GM12878 (cell line): Measurements from ENCODE around the gene BTBD19. TPM values are rescaled to one million over a fixed set of nuclear protein-coding genes. Genes with fewer than 3 reads are reported as not detected.

Experiments
- ATAC-seq: fragments of 200-7000 bp; cut with Tn5 transposase; 3 replicates; pipeline ENCODE4 v1.9.1; 2020; ENCODE audit warnings: mild to moderate bottlenecking, moderate library complexity
- BruUV-seq: library from RNA; stranded (reverse); fragments of 400-500 nt; replicated peaks from 2 replicates; lab custom pipeline; 2021; lab: Mats Ljungman, UMichigan
- CTCF ChIA-PET: fragments of 300-600 bp; sonication (Branson Sonifier 250); formaldehyde crosslinking; extraction: SDS; loops from one replicate; lab custom pipeline; 2021; ENCODE audit warnings: inconsistent platforms; lab: Yijun Ruan, JAX
- POLR2A ChIA-PET: fragments of 350-600 bp; formaldehyde crosslinking; extraction: SDS; loops from one replicate; lab custom pipeline; 2021; ENCODE audit warnings: inconsistent platforms; lab: Charles Lee
- RAD21 ChIA-PET: fragments of 300-600 bp; sonication (Branson Sonifier 250); formaldehyde crosslinking; loops from one replicate; lab custom pipeline; 2023; ENCODE audit warnings: antibody characterized with exemption; ENCODE audit not compliant: unreplicated experiment; lab: Charles Lee
- SMC1A ChIA-PET: fragments of 300-600 bp; sonication (Branson Sonifier 250); formaldehyde crosslinking; loops from one replicate; lab custom pipeline; 2023; ENCODE audit not compliant: unreplicated experiment, uncharacterized antibody; lab: Charles Lee
- DNase-seq: peaks from one replicate; pipeline ENCODE4 v3.0.0-alpha.2; 2011; ENCODE audit warnings: low read depth, low spot score
- FAIRE-seq: peaks from 3 replicates; lab custom pipeline; 2011; peaks lifted over from hg19 to GRCh38; lab: Jason Lieb, UNC
- H2AFZ ChIP-seq: 2 replicates; pipeline ENCODE4 v1.6.0; 2011; ENCODE audit warnings: low read depth, low read length, control low read depth; ENCODE audit not compliant: control insufficient read depth
- H3K27ac ChIP-seq: 2 replicates; pipeline ENCODE4 v1.5.1; 2011; ENCODE audit warnings: control low read depth; ENCODE audit not compliant: control insufficient read depth, insufficient read depth
- H3K27me3 ChIP-seq, 2 experiments: replicated peaks in 1 of 2; 2 replicates each; pipeline versions ENCODE4 v1.6.0 to v1.6.1; 2011; ENCODE audit warnings: low read length in 1 of 2; ENCODE audit not compliant: control insufficient read depth in 2 of 2, insufficient read depth in 2 of 2
- H3K36me3 ChIP-seq, 2 experiments: 2 replicates each; pipeline ENCODE4 v1.5.1; 2011; ENCODE audit warnings: low read length in 1 of 2; ENCODE audit not compliant: control insufficient read depth in 2 of 2, insufficient read depth in 2 of 2
- H3K4me1 ChIP-seq: 2 replicates; pipeline ENCODE4 v1.6.1; 2011; ENCODE audit warnings: mild to moderate bottlenecking, low read length, moderate library complexity, mixed read lengths; ENCODE audit not compliant: control insufficient read depth, insufficient read depth
- H3K4me2 ChIP-seq: 2 replicates; pipeline ENCODE4 v1.6.0; 2011; ENCODE audit warnings: control low read depth; ENCODE audit not compliant: control insufficient read depth, insufficient read depth
- H3K4me3 ChIP-seq: fragments of 200-600 bp; sonication (generic); 2 replicates; pipeline ENCODE4 v1.5.1; 2016
- H3K79me2 ChIP-seq: 2 replicates; pipeline ENCODE4 v1.6.0; 2011; ENCODE audit warnings: low read length; ENCODE audit not compliant: control insufficient read depth, insufficient read depth
- H3K9ac ChIP-seq: 2 replicates; pipeline ENCODE4 v1.8.0; 2011; ENCODE audit warnings: low read length, control low read depth, mixed read lengths; ENCODE audit not compliant: control insufficient read depth, insufficient read depth
- H3K9me3 ChIP-seq: replicated peaks from 3 replicates; pipeline ENCODE4 v1.5.1; 2011; ENCODE audit warnings: mild to moderate bottlenecking, low read length; ENCODE audit not compliant: control insufficient read depth, insufficient read depth
- H4K20me1 ChIP-seq: 2 replicates; pipeline ENCODE4 v1.6.0; 2011; ENCODE audit not compliant: control insufficient read depth, insufficient read depth
- ASH2L ChIP-seq: fragments of 300-600, 200-600 bp; sonication (generic); IDR thresholded peaks from 2 replicates; pipeline ENCODE4 v1.6.1; 2017; ENCODE audit warnings: low read depth, mild to moderate bottlenecking, borderline replicate concordance
- CREB1 ChIP-seq: IDR thresholded peaks from 2 replicates; pipeline ENCODE4 v1.6.1; 2012; ENCODE audit warnings: low read depth, mild to moderate bottlenecking, inconsistent platforms
- CREM ChIP-seq: IDR thresholded peaks from 2 replicates; pipeline ENCODE4 v1.6.1; 2014; ENCODE audit warnings: antibody characterized with exemption, low read depth
- FOXM1 ChIP-seq: IDR thresholded peaks from 2 replicates; pipeline ENCODE4 v1.6.1; 2012; ENCODE audit warnings: low read depth, mild to moderate bottlenecking, inconsistent platforms, low read length, moderate library complexity
- MEF2A ChIP-seq: IDR thresholded peaks from 2 replicates; pipeline ENCODE4 v1.6.1; 2011; ENCODE audit warnings: low read depth, mild to moderate bottlenecking, low read length, moderate library complexity; ENCODE audit not compliant: insufficient read depth
- NFYA ChIP-seq: IDR thresholded peaks from 2 replicates; pipeline ENCODE4 v1.6.1; 2011; ENCODE audit warnings: low read depth, mild to moderate bottlenecking, low read length, improper control_type of control experiment, borderline replicate concordance
- NFYB ChIP-seq: IDR thresholded peaks from 2 replicates; pipeline ENCODE4 v1.6.1; 2011; ENCODE audit warnings: low read depth, mild to moderate bottlenecking, low read length, improper control_type of control experiment, moderate library complexity; ENCODE audit not compliant: insufficient read depth
- RAD51 ChIP-seq: fragments of 450-650 bp; IDR thresholded peaks from 2 replicates; pipeline ENCODE4 v1.6.1; 2016; ENCODE audit warnings: moderate library complexity, mild to moderate bottlenecking, inconsistent platforms
- WRNIP1 ChIP-seq: IDR thresholded peaks from 2 replicates; pipeline ENCODE4 v1.6.1; 2011; ENCODE audit warnings: low read depth, low read length, improper control_type of control experiment, borderline replicate concordance
- ZNF274 ChIP-seq: IDR thresholded peaks from one replicate; pipeline ENCODE4 v1.8.0; 2011; ENCODE audit not compliant: insufficient read length, insufficient read depth
- WGBS: methylation state at CpG from one replicate; pipeline ENCODE4 v1.1.6; 2016; ENCODE audit warnings: low lambda C conversion rate; ENCODE audit not compliant: insufficient replicate concordance, insufficient coverage; ENCODE audit errors: missing lambda C conversion rate; 5-methylcytosine and 5-hydroxymethylcytosine counted together
- in situ Hi-C: fragments of 300-500 bp; cut with MboI; formaldehyde crosslinking; loops from 9 replicates; pipeline ENCODE4 v1.14.3; 2018; ENCODE audit warnings: mixed read lengths
- intact Hi-C: fragments of 100-400 bp; cut with micrococcal nuclease; formaldehyde crosslinking; loops from one replicate; pipeline ENCODE4 v1.14.2; 2022; ENCODE audit not compliant: unreplicated experiment
- polyA plus RNA-seq, 11 experiments: library from polyadenylated mRNA; depleted of rRNA in 4 of 11; unstranded in 6 of 11; stranded (reverse) in 5 of 11; fragments of >200 nt; fragmentation: Nextera tagmentation in 4 of 11; fragmentation: Illumina TruSeq in 1 of 11; extraction: Ambion mirVana in 4 of 11; extraction: Trizol in 1 of 11; gene quantifications; 1 replicate in 1 of 11; 2 replicates in 10 of 11; pipeline versions ENCODE4 v1.2.1 to v1.2.3, GENCODE V29; 2011 to 2016; ENCODE audit warnings: inconsistent platforms in 2 of 11, missing spikeins in 2 of 11, low read depth in 1 of 11
- total RNA-seq, 4 experiments: library from RNA; depleted of rRNA in 3 of 4; stranded (reverse); fragments of >200 nt in 3 of 4; fragmentation: Illumina TruSeq in 1 of 4; extraction: Trizol in 1 of 4; gene quantifications; 2 replicates each; pipeline versions ENCODE4 v1.2.1 to v1.2.3, GENCODE V29; 2013 to 2021
- TF ChIP-seq, protein P1 (sequence below): fragments of 450-650 bp; formaldehyde crosslinking; IDR thresholded peaks from 2 replicates; pipeline ENCODE4 v1.5.0; 2022; ENCODE audit warnings: mild to moderate bottlenecking, missing genetic modification characterization
- TF ChIP-seq, protein P2 (sequence below): fragments of 450-650 bp; IDR thresholded peaks from 2 replicates; pipeline ENCODE4 v1.6.1; 2017; ENCODE audit warnings: mild to moderate bottlenecking, low read depth, inconsistent platforms; ENCODE audit not compliant: poor library complexity, severe bottlenecking

The BTBD19 gene
- total and polyA plus RNA-seq, 10 of the 15 experiments (the other 5 are each of a cell fraction or from before 2014, with no cell fraction given) = 0.13 to 2.7 (median 0.42) TPM

DNA sequence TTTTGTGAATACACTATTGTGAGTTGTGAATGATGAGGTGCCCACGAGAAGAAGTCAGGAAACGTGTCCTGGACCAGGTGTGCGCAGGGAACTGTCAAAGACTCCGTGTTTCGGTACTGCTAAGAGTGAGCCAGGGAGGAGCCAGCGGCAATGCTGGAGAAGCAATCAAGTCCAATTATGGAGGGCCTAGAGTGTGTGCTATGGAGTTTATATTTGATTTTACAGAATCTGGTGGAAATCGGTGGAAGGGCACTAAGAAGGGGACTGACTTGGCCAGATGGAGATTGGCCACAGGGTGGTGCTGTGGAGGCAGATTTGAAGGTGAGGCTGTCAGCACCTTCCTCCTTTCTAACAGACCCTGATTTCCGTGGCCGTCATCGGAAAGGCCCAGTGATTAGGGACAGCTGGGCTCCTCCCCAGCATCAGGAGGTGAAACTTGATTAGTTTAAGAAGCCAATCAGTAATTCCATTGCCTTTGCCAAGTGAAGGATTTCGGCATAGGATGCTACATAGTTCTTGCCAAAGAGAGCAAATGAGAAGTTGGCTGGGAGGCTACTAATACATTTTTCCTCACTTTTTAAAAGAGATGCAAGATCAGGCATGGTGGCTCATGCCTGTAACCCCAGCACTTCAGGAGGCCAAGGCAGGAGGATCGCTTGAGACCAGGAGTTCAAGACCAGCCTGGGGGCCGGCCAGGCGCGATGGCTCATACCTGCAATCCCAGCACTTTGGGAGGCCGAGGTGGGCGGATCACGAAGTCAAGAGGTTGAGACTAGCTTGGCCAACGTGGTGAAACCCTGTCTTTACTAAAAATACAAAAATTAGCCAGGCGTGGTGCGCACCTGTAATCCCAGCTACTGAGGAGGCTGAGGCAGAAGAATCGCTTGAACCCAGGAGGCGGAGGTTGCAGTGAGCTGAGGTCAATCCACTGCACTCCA lies 27.7 kb downstream of the BTBD19 start:
- in situ Hi-C loops = no loop called here
- WGBS = 66% methylated on average over 23 of the region's 23 CpGs
- ChIA-PET SMC1A (interaction anchor here (0.6 to 2.8 kb wide), 10 partner anchors 13 to 466 kb away, joined by 3 to 13 read pairs (median 3); partner anchors contain the start of genes HECTD3, PLK3, RNU5D-1 and UROD), POLR2A (interaction anchor here (0.7 to 1.4 kb wide), 4 partner anchors 27 to 176 kb away, joined by 3 to 5 read pairs (median 3); partner anchors contain the start of genes BTBD19, PLK3, RNU5D-1 and UROD), RAD21 (interaction anchor here (0.6 to 2.8 kb wide), 11 partner anchors 10 to 656 kb away, joined by 3 to 19 read pairs (median 5); partner anchors contain the start of genes HECTD3, PLK3, RNU5D-1 and UROD), CTCF (interaction anchor here (0.6 to 3.5 kb wide), 32 partner anchors 9 to 665 kb away, joined by 3 to 24 read pairs (median 4); partner anchors contain the start of genes EIF2B3, HECTD3, MMACHC and PLK3)
- intact Hi-C loops = loop anchor here (1.0 to 10.0 kb wide), 5 partner anchors 43 to 465 kb away; partner anchors contain the start of genes EIF2B3 and HECTD3
- peak overlapping the region; percentile 89 for H2AFZ ChIP-seq
- no peak overlapping the region for H3K27ac ChIP-seq
- H3K9me3 ChIP-seq = no peaks in the 10 kb centered on the region
- no peak overlapping the region for H3K9ac ChIP-seq
- H4K20me1 ChIP-seq = no peaks in the 10 kb centered on the region
- no peak overlapping the region for H3K4me3 ChIP-seq
- DNase-seq (peak; percentile 55), FAIRE-seq (peak; percentile 98), ATAC-seq (peak; percentile 98)
- no peaks in the 10 kb centered on the region for H3K27me3 ChIP-seq
- H3K79me2 ChIP-seq = no peaks in the 10 kb centered on the region
- H3K36me3 ChIP-seq = no peaks in the 10 kb centered on the region
- H3K4me2 ChIP-seq = no peak overlapping the region
- no TSS peak for BruUV-seq
- H3K4me1 ChIP-seq = no peaks in the 10 kb centered on the region
- TF ChIP-seq, protein P1, sequence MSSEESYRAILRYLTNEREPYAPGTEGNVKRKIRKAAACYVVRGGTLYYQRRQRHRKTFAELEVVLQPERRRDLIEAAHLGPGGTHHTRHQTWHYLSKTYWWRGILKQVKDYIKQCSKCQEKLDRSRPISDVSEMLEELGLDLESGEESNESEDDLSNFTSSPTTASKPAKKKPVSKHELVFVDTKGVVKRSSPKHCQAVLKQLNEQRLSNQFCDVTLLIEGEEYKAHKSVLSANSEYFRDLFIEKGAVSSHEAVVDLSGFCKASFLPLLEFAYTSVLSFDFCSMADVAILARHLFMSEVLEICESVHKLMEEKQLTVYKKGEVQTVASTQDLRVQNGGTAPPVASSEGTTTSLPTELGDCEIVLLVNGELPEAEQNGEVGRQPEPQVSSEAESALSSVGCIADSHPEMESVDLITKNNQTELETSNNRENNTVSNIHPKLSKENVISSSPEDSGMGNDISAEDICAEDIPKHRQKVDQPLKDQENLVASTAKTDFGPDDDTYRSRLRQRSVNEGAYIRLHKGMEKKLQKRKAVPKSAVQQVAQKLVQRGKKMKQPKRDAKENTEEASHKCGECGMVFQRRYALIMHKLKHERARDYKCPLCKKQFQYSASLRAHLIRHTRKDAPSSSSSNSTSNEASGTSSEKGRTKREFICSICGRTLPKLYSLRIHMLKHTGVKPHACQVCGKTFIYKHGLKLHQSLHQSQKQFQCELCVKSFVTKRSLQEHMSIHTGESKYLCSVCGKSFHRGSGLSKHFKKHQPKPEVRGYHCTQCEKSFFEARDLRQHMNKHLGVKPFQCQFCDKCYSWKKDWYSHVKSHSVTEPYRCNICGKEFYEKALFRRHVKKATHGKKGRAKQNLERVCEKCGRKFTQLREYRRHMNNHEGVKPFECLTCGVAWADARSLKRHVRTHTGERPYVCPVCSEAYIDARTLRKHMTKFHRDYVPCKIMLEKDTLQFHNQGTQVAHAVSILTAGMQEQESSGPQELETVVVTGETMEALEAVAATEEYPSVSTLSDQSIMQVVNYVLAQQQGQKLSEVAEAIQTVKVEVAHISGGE (CRISPR knock-in tag) = no peak
- TF ChIP-seq, protein P2, sequence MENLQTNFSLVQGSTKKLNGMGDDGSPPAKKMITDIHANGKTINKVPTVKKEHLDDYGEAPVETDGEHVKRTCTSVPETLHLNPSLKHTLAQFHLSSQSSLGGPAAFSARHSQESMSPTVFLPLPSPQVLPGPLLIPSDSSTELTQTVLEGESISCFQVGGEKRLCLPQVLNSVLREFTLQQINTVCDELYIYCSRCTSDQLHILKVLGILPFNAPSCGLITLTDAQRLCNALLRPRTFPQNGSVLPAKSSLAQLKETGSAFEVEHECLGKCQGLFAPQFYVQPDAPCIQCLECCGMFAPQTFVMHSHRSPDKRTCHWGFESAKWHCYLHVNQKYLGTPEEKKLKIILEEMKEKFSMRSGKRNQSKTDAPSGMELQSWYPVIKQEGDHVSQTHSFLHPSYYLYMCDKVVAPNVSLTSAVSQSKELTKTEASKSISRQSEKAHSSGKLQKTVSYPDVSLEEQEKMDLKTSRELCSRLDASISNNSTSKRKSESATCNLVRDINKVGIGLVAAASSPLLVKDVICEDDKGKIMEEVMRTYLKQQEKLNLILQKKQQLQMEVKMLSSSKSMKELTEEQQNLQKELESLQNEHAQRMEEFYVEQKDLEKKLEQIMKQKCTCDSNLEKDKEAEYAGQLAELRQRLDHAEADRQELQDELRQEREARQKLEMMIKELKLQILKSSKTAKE = no peak
- no peak for TF ChIP-seq CREM
- no peak for TF ChIP-seq ASH2L
- TF ChIP-seq MEF2A = no peak
- TF ChIP-seq ZNF274 = no peak
- TF ChIP-seq FOXM1 = no peak
- no peak for TF ChIP-seq WRNIP1
- TF ChIP-seq NFYB = no peak
- TF ChIP-seq NFYA = no peak
- no peak for TF ChIP-seq CREB1
- no peak for TF ChIP-seq RAD51
